Measurements from ENCODE around the gene SLC22A7.

DNA sequence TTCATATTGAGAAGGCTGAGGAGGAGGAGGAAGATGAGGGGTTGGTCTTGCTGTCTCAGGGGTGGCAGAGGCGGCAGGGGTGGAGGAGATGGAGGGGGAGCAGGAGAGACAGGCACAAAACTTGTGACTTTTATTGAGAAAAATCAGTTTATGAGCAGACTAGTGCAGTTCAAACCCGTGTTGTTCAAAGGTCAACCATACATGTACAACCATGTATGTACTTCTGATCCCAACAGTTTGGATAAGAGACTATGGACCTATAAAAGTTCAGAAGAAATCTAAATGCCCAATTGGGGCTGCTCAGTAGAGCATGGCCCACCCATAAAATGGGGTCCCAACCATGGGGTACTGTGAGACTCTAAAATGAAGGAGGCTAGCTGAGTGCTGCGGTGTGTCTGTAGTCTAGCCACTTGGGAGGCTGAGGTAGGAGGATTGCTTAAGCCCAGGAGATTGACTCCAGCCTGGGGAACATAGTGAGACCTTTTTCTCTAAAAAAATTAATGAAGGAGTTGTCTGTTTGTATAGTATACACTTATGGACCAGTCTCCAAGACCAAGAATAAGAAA, 7.6 kb upstream of the SLC22A7 start:
- TF ChIP-seq, protein P1, sequence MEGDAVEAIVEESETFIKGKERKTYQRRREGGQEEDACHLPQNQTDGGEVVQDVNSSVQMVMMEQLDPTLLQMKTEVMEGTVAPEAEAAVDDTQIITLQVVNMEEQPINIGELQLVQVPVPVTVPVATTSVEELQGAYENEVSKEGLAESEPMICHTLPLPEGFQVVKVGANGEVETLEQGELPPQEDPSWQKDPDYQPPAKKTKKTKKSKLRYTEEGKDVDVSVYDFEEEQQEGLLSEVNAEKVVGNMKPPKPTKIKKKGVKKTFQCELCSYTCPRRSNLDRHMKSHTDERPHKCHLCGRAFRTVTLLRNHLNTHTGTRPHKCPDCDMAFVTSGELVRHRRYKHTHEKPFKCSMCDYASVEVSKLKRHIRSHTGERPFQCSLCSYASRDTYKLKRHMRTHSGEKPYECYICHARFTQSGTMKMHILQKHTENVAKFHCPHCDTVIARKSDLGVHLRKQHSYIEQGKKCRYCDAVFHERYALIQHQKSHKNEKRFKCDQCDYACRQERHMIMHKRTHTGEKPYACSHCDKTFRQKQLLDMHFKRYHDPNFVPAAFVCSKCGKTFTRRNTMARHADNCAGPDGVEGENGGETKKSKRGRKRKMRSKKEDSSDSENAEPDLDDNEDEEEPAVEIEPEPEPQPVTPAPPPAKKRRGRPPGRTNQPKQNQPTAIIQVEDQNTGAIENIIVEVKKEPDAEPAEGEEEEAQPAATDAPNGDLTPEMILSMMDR (IDR thresholded peaks at IDR 0.05 in 4 of 5, conservative IDR thresholded peaks at IDR 0.05 in 1 of 5) = no peak
- TF ChIP-seq POLR2A (IDR thresholded peaks at IDR 0.05) = no peak

Measured in gastrocnemius medialis (tissue), 4 donors.